Heart left ventricle (tissue), 13 donors: ENCODE data around the gene EEF1E1.

Experiments used
- POLR2A ChIP-seq, 2 donors: fragments of 450-650 bp; IDR thresholded peaks; one replicate each; pipeline ENCODE4 v1.6.1; 2017; ENCODE audit warnings: antibody characterized with exemption in 2 of 2, mild to moderate bottlenecking in 2 of 2, moderate library complexity in 2 of 2
- TF ChIP-seq, protein P1 (sequence below), 12 donors: fragments of 200-600 bp; sonication (generic) in 4 of 12; IDR thresholded peaks; one replicate each; pipeline versions ENCODE4 v1.5.0 to v1.8.0; 2018 to 2022; ENCODE audit warnings: antibody characterized with exemption in 12 of 12, mild to moderate bottlenecking in 5 of 12
- donor health status: ischemic (EF 13 %, LVEDD 7.1; RV severe dilation, severe dysfunction).
- donor health status: DM: no; HTN: yes; CAD: no.
- donor health status: DM: no; HTN: no; CAD: no.
- donor health status: ischemic (EF 25% LVEDD 6.9; RV normal size, moderate dysfunction).
- donor health status: ischemic (EF 25% LVEDD 5.7; RV mildly dilated, moderate dysfunction).
- donor health status: ischemic (EF 35%, LVEDD 5.7; RV mildly dilated, moderate dysfunction).
- donor health status: nonischemic (EF 11% LVEDD 7.7; RV severe dilation, severe dysfunction).
- donor health status: DM: yes; HTN: yes; CAD: no.
- donor health status: PGD.
- donor health status: ischemic (EF 29% LVEDD 5.4; RV normal size, mild dysfunction).
- donor health status: nonischemic (EF 23%, LVEDD 6.1; RV moderate dilation, normal function).

DNA sequence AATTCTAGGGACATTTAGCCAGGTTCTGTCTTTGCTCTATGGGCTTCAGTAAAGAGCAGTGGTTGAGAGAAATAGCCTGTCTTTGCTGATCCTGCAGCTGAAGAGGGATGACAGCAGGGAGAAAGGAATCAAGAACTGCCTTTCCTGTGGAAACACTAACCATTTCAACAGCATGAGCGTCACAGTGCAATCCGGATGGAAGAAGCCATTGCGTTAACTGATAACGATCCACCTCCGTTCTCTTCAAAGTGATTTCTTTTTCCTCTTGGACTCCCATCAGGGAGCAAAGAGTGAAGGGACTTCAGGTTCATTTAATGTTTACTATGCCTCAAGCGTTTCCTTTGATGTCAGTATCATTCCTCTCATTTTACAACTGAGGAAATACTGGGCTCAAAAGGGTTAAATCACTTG is 35.2 kb upstream of the EEF1E1 start:
- TF ChIP-seq, protein P1, sequence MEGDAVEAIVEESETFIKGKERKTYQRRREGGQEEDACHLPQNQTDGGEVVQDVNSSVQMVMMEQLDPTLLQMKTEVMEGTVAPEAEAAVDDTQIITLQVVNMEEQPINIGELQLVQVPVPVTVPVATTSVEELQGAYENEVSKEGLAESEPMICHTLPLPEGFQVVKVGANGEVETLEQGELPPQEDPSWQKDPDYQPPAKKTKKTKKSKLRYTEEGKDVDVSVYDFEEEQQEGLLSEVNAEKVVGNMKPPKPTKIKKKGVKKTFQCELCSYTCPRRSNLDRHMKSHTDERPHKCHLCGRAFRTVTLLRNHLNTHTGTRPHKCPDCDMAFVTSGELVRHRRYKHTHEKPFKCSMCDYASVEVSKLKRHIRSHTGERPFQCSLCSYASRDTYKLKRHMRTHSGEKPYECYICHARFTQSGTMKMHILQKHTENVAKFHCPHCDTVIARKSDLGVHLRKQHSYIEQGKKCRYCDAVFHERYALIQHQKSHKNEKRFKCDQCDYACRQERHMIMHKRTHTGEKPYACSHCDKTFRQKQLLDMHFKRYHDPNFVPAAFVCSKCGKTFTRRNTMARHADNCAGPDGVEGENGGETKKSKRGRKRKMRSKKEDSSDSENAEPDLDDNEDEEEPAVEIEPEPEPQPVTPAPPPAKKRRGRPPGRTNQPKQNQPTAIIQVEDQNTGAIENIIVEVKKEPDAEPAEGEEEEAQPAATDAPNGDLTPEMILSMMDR (IDR thresholded peaks at IDR 0.05) = no peak
- TF ChIP-seq POLR2A (IDR thresholded peaks at IDR 0.05) = no peak
